22Rv1 (cell line): ENCODE results near the gene TSPAN4.

Source experiments
- ZFX ChIP-seq: fragments of 450-650 bp; IDR thresholded peaks from 2 replicates; pipeline ENCODE4 v1.6.1; 2017; ENCODE audit warnings: antibody characterized with exemption, borderline replicate concordance
- TF ChIP-seq, protein P1 (sequence below): fragments of 450-650 bp; IDR thresholded peaks from 2 replicates; pipeline ENCODE4 v1.5.1; 2017; ENCODE audit warnings: mild to moderate bottlenecking

DNA sequence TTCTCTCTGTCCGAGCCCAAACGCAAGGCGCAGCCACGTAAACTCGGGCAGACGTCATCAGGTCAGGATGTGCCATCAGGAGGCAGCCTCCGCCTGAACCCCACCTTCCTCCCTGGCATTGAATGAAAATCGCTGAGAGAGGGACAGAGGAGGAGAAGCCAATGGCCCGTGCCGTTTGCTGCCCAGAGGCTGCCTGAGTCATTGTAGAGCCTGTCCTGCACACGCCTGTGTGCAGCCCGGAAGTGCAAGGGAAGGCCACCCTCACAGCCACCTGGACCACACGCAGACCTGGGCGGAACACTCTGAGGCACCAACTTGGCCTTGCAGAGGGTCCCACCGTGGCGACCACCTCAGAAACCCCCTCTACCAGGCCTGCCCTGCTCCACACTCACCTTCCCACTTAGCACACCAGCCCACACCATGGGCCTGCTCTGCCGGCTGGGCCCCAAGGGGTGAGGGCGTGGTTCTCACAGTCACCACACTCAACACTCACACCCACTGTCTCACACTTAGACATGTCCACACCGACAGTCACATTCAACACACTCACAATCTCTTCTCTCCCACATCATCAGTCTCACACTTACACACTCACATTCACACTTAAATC, 58.9 kb downstream of the TSPAN4 start:
- TF ChIP-seq, protein P1, sequence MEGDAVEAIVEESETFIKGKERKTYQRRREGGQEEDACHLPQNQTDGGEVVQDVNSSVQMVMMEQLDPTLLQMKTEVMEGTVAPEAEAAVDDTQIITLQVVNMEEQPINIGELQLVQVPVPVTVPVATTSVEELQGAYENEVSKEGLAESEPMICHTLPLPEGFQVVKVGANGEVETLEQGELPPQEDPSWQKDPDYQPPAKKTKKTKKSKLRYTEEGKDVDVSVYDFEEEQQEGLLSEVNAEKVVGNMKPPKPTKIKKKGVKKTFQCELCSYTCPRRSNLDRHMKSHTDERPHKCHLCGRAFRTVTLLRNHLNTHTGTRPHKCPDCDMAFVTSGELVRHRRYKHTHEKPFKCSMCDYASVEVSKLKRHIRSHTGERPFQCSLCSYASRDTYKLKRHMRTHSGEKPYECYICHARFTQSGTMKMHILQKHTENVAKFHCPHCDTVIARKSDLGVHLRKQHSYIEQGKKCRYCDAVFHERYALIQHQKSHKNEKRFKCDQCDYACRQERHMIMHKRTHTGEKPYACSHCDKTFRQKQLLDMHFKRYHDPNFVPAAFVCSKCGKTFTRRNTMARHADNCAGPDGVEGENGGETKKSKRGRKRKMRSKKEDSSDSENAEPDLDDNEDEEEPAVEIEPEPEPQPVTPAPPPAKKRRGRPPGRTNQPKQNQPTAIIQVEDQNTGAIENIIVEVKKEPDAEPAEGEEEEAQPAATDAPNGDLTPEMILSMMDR: no peak
- TF ChIP-seq ZFX: no peak
